ENCODE results near the gene SLC5A11.

The SLC5A11 gene

DNA sequence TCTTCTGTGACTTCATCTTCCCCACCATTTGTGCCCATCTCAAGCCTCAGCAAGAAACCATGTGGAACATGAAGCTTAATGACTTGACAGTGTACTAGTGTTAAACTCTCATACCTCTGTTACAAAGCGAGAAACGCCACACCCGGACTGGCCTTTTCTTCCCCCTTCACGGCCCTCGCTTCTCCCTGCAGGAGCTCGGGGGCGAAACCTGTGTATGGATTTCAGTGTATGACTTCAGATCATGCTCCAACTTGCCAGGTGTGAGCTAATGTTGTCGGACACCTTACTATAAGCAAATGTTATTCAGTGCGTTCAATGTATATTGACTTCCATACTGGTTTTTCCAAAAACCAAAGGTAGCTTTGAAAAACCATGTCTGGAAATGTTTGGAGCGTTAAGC lies 20.1 kb upstream of the SLC5A11 start:
- H3K4me3 ChIP-seq (ENCODE audit: low read depth, low read length): no peak overlapping the region
- DNase-seq (ENCODE audit: low read depth): no peak
- TF ChIP-seq, protein P1, sequence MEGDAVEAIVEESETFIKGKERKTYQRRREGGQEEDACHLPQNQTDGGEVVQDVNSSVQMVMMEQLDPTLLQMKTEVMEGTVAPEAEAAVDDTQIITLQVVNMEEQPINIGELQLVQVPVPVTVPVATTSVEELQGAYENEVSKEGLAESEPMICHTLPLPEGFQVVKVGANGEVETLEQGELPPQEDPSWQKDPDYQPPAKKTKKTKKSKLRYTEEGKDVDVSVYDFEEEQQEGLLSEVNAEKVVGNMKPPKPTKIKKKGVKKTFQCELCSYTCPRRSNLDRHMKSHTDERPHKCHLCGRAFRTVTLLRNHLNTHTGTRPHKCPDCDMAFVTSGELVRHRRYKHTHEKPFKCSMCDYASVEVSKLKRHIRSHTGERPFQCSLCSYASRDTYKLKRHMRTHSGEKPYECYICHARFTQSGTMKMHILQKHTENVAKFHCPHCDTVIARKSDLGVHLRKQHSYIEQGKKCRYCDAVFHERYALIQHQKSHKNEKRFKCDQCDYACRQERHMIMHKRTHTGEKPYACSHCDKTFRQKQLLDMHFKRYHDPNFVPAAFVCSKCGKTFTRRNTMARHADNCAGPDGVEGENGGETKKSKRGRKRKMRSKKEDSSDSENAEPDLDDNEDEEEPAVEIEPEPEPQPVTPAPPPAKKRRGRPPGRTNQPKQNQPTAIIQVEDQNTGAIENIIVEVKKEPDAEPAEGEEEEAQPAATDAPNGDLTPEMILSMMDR (IDR thresholded peaks at IDR 0.05; ENCODE audit: control insufficient read depth, extremely low read depth, insufficient read depth): no peak

DNA sequence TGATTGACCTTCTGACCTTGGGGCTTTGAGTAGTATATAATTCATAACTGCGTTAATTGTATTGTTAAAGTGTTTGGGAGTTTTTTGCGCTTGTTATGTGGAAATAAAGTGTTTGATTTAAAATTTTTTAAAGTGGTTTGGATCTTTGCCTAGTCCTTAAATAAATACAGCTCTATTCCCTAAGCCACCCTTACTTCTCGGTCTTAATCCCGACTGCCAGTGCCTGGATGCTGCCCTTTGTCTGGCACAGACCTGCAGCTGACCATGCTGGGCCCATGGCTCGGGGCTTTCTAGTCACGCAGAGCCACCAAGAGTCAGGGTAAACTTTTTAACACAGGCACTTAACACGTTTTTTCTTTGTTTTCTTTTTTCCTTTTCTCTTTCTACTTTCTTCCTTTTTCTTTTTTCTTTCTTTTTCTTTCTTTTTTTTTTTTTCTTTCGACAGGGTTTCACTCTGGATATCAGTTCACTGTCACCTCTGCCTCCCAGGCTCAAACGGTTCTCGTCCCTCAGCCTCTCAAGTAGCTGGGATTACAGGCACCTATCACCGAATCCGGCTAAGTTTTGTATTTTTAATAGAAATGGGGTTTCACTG lies 19.6 kb upstream of the SLC5A11 start:
- no peak overlapping the region for H3K4me3 ChIP-seq (ENCODE audit: low read depth, low read length)
- no peak for DNase-seq (ENCODE audit: low read depth)
- TF ChIP-seq, protein P1 (IDR thresholded peaks at IDR 0.05; ENCODE audit: control insufficient read depth, extremely low read depth, insufficient read depth): no peak

DNA sequence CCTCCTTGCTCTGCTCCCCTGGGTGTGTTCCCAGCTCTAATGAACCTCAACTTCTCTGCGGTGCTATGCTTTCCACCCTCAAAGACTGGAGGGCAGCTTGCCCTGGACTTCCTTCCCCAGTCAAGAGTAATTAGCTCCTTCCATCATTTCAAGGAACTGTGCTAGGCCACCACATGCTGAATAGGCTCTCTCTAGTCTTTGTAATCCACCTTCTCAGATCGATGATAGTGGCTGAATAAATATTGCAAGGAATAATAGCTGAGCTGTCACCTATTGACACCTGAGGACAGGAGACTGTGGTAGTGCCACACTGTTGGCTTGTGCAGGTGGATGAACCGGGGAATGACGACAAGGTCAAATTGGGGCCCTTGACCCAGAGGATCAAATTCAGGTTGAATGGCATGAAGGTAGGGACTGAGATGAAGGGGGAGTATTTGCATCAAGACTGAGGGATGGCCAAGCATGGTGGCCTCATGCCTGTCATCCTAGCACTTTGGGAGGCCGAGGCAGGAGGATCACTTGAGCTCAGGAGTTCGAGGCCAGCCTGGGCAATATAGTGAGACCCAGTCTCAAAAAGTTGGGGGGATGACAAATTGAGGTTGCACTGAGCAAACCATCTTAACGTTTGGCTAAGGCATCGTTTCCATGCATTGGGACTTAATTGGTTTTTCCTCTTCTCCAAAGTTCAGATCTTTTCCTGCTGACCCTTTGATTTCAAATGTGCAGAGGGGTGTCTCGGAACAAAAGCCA lies 18.8 kb upstream of the SLC5A11 start:
- no peak overlapping the region for H3K4me3 ChIP-seq (ENCODE audit: low read depth, low read length)
- TF ChIP-seq, protein P1 (IDR thresholded peaks at IDR 0.05; ENCODE audit: control insufficient read depth, extremely low read depth, insufficient read depth): no peak
- DNase-seq (ENCODE audit: low read depth): no peak

DNA sequence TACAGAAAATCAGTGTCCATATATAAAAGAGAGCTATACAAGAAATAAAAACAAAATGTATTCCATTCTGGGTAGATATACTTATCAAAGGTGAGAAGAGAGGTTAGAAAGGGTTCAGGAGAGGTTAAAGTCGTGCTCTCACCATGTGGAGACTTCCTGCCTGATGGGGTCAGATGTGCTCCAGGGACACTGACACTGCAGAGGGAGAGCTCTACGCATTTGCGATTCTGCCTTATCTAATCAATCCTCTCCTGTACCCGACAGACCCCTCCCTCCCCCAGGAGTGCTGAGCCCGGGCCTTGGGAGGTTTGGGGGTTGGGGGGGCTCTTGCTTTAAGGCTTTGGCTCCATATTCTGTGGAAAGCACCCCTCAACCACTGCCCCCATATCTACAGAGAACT lies 16.6 kb upstream of the SLC5A11 start:
- no peak for DNase-seq (ENCODE audit: low read depth)
- H3K4me3 ChIP-seq (ENCODE audit: low read depth, low read length): no peak overlapping the region
- TF ChIP-seq, protein P1 (IDR thresholded peaks at IDR 0.05; ENCODE audit: control insufficient read depth, extremely low read depth, insufficient read depth): no peak

DNA sequence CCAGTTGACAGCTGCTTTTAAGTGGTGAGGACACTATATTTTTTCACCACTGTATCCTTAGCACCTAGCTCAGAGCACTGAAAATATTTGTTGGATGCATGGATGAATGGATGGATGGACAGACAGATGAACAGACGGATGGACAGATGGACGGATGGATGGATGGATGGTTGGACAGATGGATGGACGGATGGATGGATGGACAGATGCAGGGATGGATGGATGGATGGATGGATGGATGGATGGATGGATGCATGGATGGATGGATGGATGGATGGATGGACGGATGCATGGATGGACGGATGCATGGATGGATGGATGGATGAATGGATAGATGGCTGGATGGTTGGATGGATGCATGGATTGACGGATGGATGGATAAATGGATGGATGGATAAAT lies 12.4 kb upstream of the SLC5A11 start:
- DNase-seq (ENCODE audit: low read depth): no peak
- TF ChIP-seq, protein P1 (IDR thresholded peaks at IDR 0.05; ENCODE audit: control insufficient read depth, extremely low read depth, insufficient read depth): no peak
- no peak overlapping the region for H3K4me3 ChIP-seq (ENCODE audit: low read depth, low read length)

DNA sequence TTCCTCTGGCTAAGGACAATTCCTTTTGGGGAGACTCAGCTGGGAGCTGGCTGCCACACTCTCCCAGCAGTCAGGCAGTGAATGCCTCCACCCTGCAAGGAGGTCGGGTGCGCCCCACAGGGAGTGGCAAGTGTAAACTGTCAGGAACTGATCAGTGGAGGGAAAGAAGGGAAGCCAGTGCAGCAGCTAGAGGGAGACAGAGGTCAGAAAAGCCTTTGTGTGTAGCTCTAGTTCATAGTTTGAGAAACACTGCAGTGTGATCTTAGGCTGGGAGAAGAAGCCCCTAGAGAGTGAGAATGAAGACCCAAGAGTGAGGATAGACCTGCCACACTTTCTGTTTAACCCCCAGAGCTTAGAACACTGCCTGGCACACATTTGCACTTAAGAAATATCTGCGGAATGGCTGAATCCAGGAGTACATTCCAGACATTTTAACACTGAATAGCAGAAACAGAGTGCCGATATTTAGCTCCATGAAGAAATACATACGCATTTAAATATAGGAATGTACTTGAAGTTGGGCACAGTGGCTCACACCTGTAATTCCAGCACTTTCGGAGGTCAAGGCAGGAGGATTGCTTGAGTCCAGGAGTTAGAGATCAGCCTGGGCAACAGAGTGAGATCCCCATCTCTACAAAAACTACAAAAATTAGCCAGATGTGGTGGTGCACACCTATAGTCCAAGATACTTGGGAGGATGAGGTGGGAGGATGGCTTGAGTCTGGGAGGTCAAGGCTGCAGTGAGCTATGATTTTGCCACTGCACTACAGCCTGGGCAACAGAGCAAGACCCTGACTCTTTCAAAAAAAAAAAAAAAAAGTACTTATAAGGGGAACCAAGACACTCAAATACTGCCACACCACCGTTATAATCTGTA lies 11.1 kb upstream of the SLC5A11 start:
- TF ChIP-seq, protein P1 (IDR thresholded peaks at IDR 0.05; ENCODE audit: control insufficient read depth, extremely low read depth, insufficient read depth): peak; percentile 81
- no peak for DNase-seq (ENCODE audit: low read depth)
- H3K4me3 ChIP-seq (ENCODE audit: low read depth, low read length): no peak overlapping the region
